GM12878 (cell line): ENCODE results near the gene PAFAH2. TPM values are rescaled to one million over a fixed set of nuclear protein-coding genes. Genes with fewer than 3 reads are reported as not detected.

ENCODE experiments used
- ATAC-seq: fragments of 200-7000 bp; cut with Tn5 transposase; 3 replicates; pipeline ENCODE4 v1.9.1; 2020; ENCODE audit warnings: mild to moderate bottlenecking, moderate library complexity
- BruUV-seq: library from RNA; stranded (reverse); fragments of 400-500 nt; replicated peaks from 2 replicates; lab custom pipeline; 2021; lab: Mats Ljungman, UMichigan
- CTCF ChIA-PET: fragments of 300-600 bp; sonication (Branson Sonifier 250); formaldehyde crosslinking; extraction: SDS; loops from one replicate; lab custom pipeline; 2021; ENCODE audit warnings: inconsistent platforms; lab: Yijun Ruan, JAX
- POLR2A ChIA-PET: fragments of 350-600 bp; formaldehyde crosslinking; extraction: SDS; loops from one replicate; lab custom pipeline; 2021; ENCODE audit warnings: inconsistent platforms; lab: Charles Lee
- RAD21 ChIA-PET: fragments of 300-600 bp; sonication (Branson Sonifier 250); formaldehyde crosslinking; loops from one replicate; lab custom pipeline; 2023; ENCODE audit warnings: antibody characterized with exemption; ENCODE audit not compliant: unreplicated experiment; lab: Charles Lee
- SMC1A ChIA-PET: fragments of 300-600 bp; sonication (Branson Sonifier 250); formaldehyde crosslinking; loops from one replicate; lab custom pipeline; 2023; ENCODE audit not compliant: unreplicated experiment, uncharacterized antibody; lab: Charles Lee
- DNase-seq: peaks from one replicate; pipeline ENCODE4 v3.0.0-alpha.2; 2011; ENCODE audit warnings: low read depth, low spot score
- FAIRE-seq: peaks from 3 replicates; lab custom pipeline; 2011; peaks lifted over from hg19 to GRCh38; lab: Jason Lieb, UNC
- H2AFZ ChIP-seq: 2 replicates; pipeline ENCODE4 v1.6.0; 2011; ENCODE audit warnings: low read depth, low read length, control low read depth; ENCODE audit not compliant: control insufficient read depth
- H3K27ac ChIP-seq: 2 replicates; pipeline ENCODE4 v1.5.1; 2011; ENCODE audit warnings: control low read depth; ENCODE audit not compliant: control insufficient read depth, insufficient read depth
- H3K27me3 ChIP-seq, 2 experiments: replicated peaks in 1 of 2; 2 replicates each; pipeline versions ENCODE4 v1.6.0 to v1.6.1; 2011; ENCODE audit warnings: low read length in 1 of 2; ENCODE audit not compliant: control insufficient read depth in 2 of 2, insufficient read depth in 2 of 2
- H3K36me3 ChIP-seq, 2 experiments: 2 replicates each; pipeline ENCODE4 v1.5.1; 2011; ENCODE audit warnings: low read length in 1 of 2; ENCODE audit not compliant: control insufficient read depth in 2 of 2, insufficient read depth in 2 of 2
- H3K4me1 ChIP-seq: 2 replicates; pipeline ENCODE4 v1.6.1; 2011; ENCODE audit warnings: mild to moderate bottlenecking, low read length, moderate library complexity, mixed read lengths; ENCODE audit not compliant: control insufficient read depth, insufficient read depth
- H3K4me2 ChIP-seq: 2 replicates; pipeline ENCODE4 v1.6.0; 2011; ENCODE audit warnings: control low read depth; ENCODE audit not compliant: control insufficient read depth, insufficient read depth
- H3K4me3 ChIP-seq: fragments of 200-600 bp; sonication (generic); 2 replicates; pipeline ENCODE4 v1.5.1; 2016
- H3K79me2 ChIP-seq: 2 replicates; pipeline ENCODE4 v1.6.0; 2011; ENCODE audit warnings: low read length; ENCODE audit not compliant: control insufficient read depth, insufficient read depth
- H3K9ac ChIP-seq: 2 replicates; pipeline ENCODE4 v1.8.0; 2011; ENCODE audit warnings: low read length, control low read depth, mixed read lengths; ENCODE audit not compliant: control insufficient read depth, insufficient read depth
- H3K9me3 ChIP-seq: replicated peaks from 3 replicates; pipeline ENCODE4 v1.5.1; 2011; ENCODE audit warnings: mild to moderate bottlenecking, low read length; ENCODE audit not compliant: control insufficient read depth, insufficient read depth
- H4K20me1 ChIP-seq: 2 replicates; pipeline ENCODE4 v1.6.0; 2011; ENCODE audit not compliant: control insufficient read depth, insufficient read depth
- HDAC2 ChIP-seq: fragments of 200-600 bp; sonication (generic); IDR thresholded peaks from 2 replicates; pipeline ENCODE4 v1.6.1; 2017
- IKZF2 ChIP-seq, 2 experiments: fragments of 450-650 bp; IDR thresholded peaks; 2 replicates each; pipeline ENCODE4 v1.6.1; 2017; ENCODE audit warnings: mild to moderate bottlenecking in 2 of 2, moderate library complexity in 2 of 2
- MTA2 ChIP-seq: fragments of 450-650 bp; IDR thresholded peaks from 2 replicates; pipeline ENCODE4 v1.6.1; 2016; ENCODE audit warnings: low read depth, mild to moderate bottlenecking, moderate library complexity
- NR2F1 ChIP-seq: fragments of 450-650 bp; conservative IDR thresholded peaks from 2 replicates; pipeline ENCODE4 v1.6.1; 2017; ENCODE audit warnings: mild to moderate bottlenecking
- POU2F2 ChIP-seq: IDR thresholded peaks from 3 replicates; pipeline ENCODE4 v1.6.1; 2011; ENCODE audit warnings: low read depth, mild to moderate bottlenecking, low read length, borderline replicate concordance
- SREBF1 ChIP-seq: IDR thresholded peaks from 2 replicates; pipeline ENCODE4 v1.6.1; 2012; ENCODE audit warnings: mild to moderate bottlenecking, low read length
- TBL1XR1 ChIP-seq: IDR thresholded peaks from 2 replicates; pipeline ENCODE4 v1.6.1; 2012; ENCODE audit warnings: low read depth, low read length, improper control_type of control experiment
- WGBS: methylation state at CpG from one replicate; pipeline ENCODE4 v1.1.6; 2016; ENCODE audit warnings: low lambda C conversion rate; ENCODE audit not compliant: insufficient replicate concordance, insufficient coverage; ENCODE audit errors: missing lambda C conversion rate; 5-methylcytosine and 5-hydroxymethylcytosine counted together
- in situ Hi-C: fragments of 300-500 bp; cut with MboI; formaldehyde crosslinking; loops from 9 replicates; pipeline ENCODE4 v1.14.3; 2018; ENCODE audit warnings: mixed read lengths
- intact Hi-C: fragments of 100-400 bp; cut with micrococcal nuclease; formaldehyde crosslinking; loops from one replicate; pipeline ENCODE4 v1.14.2; 2022; ENCODE audit not compliant: unreplicated experiment
- polyA plus RNA-seq, 11 experiments: library from polyadenylated mRNA; depleted of rRNA in 4 of 11; unstranded in 6 of 11; stranded (reverse) in 5 of 11; fragments of >200 nt; fragmentation: Nextera tagmentation in 4 of 11; fragmentation: Illumina TruSeq in 1 of 11; extraction: Ambion mirVana in 4 of 11; extraction: Trizol in 1 of 11; gene quantifications; 1 replicate in 1 of 11; 2 replicates in 10 of 11; pipeline versions ENCODE4 v1.2.1 to v1.2.3, GENCODE V29; 2011 to 2016; ENCODE audit warnings: inconsistent platforms in 2 of 11, missing spikeins in 2 of 11, low read depth in 1 of 11
- total RNA-seq, 4 experiments: library from RNA; depleted of rRNA in 3 of 4; stranded (reverse); fragments of >200 nt in 3 of 4; fragmentation: Illumina TruSeq in 1 of 4; extraction: Trizol in 1 of 4; gene quantifications; 2 replicates each; pipeline versions ENCODE4 v1.2.1 to v1.2.3, GENCODE V29; 2013 to 2021
- TF ChIP-seq, protein P1 (sequence below): fragments of 450-650 bp; formaldehyde crosslinking; IDR thresholded peaks from 2 replicates; pipeline ENCODE4 v1.4.0; 2022; ENCODE audit warnings: mild to moderate bottlenecking, moderate library complexity

PAFAH2 gene
- total and polyA plus RNA-seq, 10 of the 15 experiments (the other 5 are each of a cell fraction or from before 2014, with no cell fraction given): 3.0 to 9.5 (median 6.5) TPM

DNA sequence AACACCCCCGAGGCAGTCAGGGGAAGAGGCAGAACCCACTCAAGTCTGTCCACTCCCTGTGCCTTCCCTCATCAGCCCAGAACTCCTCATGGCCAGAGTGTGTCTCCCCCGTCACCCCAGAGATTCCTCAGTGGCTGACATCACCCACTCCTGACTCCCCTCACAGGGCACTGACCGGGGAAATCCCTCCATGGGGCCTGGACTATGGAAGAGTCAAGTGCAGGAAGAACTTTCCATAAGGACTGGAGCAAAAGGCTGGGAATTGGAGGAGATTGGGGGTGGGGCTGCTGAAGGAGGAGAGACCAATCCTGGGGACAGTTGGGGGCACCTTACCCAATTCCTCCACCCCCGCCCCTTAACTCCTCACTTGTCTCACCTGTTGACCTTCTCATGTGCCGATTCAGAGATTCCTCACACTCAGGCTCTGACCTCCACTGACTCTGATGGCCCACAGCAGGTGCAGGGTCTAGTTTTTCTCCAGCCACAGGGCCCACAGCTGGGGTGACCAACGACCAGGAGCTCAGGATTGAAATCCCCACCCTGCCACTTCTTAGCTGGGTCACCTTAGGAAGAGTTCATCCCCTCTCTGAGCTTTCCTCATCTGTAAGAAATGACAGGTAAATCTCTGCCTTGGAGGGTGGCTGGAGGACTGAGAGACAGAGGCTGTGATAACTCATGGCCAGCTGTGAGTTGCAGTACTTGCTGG, 23.2 kb upstream of the PAFAH2 start:
- Histone ChIP-seq H4K20me1 (no peaks in the 10 kb centered on the region), H2AFZ (no peak overlapping the region), H3K36me3 (no peaks in the 10 kb centered on the region), H3K4me3 (no peak overlapping the region), H3K4me2 (no peak overlapping the region), H3K9me3 (no peaks in the 10 kb centered on the region), H3K9ac (no peak overlapping the region), H3K4me1 (peaks cover 8% of the 10 kb centered on the region; the same call in 1 of the 2 replicates), H3K27me3 (no peaks in the 10 kb centered on the region; a peak in 3 of 4 replicates), H3K79me2 (no peaks in the 10 kb centered on the region), H3K27ac (no peak overlapping the region)
- 4% methylated on average over 6 of the region's 6 CpGs for WGBS
- no TSS peak for BruUV-seq
- DNase-seq (no peak), FAIRE-seq (no peak), ATAC-seq (no peak)
- SMC1A ChIA-PET: interaction anchor here (0.6 to 0.9 kb wide), 2 partner anchors 124 to 1606 kb away, joined by 3 read pairs; no protein-coding TSS in a partner anchor
- RAD21 ChIA-PET: no interaction called here
- TF ChIP-seq POU2F2 (no peak), SREBF1 (no peak), TBL1XR1 (no peak), HDAC2 (no peak), MTA2 (no peak), IKZF2 (IDR thresholded peaks at IDR 0.05) (no peak), NR2F1 (no peak)
- TF ChIP-seq, protein P1, sequence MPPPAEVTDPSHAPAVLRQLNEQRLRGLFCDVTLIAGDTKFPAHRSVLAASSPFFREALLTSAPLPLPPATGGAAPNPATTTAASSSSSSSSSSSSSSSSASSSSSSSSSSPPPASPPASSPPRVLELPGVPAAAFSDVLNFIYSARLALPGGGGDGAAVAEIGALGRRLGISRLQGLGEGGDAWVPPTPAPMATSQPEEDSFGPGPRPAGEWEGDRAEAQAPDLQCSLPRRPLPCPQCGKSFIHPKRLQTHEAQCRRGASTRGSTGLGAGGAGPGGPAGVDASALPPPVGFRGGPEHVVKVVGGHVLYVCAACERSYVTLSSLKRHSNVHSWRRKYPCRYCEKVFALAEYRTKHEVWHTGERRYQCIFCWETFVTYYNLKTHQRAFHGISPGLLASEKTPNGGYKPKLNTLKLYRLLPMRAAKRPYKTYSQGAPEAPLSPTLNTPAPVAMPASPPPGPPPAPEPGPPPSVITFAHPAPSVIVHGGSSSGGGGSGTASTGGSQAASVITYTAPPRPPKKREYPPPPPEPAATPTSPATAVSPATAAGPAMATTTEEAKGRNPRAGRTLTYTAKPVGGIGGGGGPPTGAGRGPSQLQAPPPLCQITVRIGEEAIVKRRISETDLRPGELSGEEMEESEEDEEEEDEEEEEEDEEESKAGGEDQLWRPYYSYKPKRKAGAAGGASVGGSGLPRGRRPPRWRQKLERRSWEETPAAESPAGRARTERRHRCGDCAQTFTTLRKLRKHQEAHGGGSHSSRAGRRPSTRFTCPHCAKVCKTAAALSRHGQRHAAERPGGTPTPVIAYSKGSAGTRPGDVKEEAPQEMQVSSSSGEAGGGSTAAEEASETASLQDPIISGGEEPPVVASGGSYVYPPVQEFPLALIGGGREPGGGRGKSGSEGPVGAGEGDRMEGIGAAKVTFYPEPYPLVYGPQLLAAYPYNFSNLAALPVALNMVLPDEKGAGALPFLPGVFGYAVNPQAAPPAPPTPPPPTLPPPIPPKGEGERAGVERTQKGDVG (CRISPR knock-in tag): no peak
- CTCF ChIA-PET: interaction anchor here (1.1 kb wide), 2 partner anchors 14 to 15 kb away, joined by 4 read pairs; no protein-coding TSS in a partner anchor
- in situ Hi-C loops: no loop called here
- intact Hi-C loops: no loop called here
- POLR2A ChIA-PET: no interaction called here
